ENCODE results near the gene CDC34. TPM values are rescaled to one million over a fixed set of nuclear protein-coding genes. Genes with fewer than 3 reads are reported as not detected.
A peak's percentile ranks its signal among the peaks of the same experiment; 100 is the strongest.

CDC34 gene
- total and polyA plus RNA-seq, 9 of the 15 experiments (the other 6 are each of a cell fraction or from before 2014, with no cell fraction given), result 0.80 to 203 (median 65.5) TPM

DNA sequence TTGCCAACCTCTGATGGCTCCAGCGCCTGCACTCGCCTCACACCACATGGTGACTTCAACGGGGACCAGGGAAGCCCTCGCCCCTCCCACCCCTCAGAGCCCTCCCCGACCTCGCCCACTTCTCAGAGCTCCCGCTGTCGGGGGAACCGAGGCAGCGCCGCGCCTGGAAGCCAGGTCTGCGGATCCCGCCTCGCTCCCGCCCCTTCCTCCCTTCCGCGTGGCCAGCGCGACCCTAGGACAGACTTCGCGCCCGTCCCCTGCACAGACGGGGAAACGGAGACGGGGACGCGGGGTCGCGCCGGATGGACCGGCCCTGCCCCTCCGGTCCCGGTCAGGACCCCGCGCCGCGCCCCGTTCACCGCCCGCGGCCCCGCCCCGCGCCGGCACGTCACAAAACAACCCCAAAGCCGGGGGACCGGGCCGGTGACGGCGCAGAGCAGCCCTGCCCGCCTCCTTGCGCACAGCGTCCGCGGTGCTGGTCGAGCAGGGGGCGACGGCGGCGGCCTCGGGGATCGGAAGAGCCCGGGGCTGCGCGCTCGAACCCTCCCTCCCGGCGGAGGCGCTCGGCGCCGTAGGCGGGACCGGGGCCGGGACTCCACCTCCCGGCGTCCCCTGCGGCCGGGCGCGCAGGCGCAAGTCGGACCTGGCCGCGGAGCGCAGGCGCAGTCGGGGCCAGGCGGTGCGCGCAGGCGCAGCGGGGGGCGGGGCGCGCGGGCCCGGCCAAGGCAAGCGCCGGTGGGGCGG, 379 bp upstream of the CDC34 start (continued):
- TF ChIP-seq, protein P1, sequence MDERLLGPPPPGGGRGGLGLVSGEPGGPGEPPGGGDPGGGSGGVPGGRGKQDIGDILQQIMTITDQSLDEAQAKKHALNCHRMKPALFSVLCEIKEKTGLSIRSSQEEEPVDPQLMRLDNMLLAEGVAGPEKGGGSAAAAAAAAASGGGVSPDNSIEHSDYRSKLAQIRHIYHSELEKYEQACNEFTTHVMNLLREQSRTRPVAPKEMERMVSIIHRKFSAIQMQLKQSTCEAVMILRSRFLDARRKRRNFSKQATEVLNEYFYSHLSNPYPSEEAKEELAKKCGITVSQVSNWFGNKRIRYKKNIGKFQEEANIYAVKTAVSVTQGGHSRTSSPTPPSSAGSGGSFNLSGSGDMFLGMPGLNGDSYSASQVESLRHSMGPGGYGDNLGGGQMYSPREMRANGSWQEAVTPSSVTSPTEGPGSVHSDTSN (CRISPR knock-in tag; IDR thresholded peaks at IDR 0.05; ENCODE audit: low read depth), result no peak
- TF ChIP-seq, protein P1 (tag; conservative IDR thresholded peaks at IDR 0.05; ENCODE audit: low read depth), result no peak
- TF ChIP-seq, protein P2, sequence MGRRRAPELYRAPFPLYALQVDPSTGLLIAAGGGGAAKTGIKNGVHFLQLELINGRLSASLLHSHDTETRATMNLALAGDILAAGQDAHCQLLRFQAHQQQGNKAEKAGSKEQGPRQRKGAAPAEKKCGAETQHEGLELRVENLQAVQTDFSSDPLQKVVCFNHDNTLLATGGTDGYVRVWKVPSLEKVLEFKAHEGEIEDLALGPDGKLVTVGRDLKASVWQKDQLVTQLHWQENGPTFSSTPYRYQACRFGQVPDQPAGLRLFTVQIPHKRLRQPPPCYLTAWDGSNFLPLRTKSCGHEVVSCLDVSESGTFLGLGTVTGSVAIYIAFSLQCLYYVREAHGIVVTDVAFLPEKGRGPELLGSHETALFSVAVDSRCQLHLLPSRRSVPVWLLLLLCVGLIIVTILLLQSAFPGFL (CRISPR knock-in tag; IDR thresholded peaks at IDR 0.05), result no peak
- TF ChIP-seq, protein P3, sequence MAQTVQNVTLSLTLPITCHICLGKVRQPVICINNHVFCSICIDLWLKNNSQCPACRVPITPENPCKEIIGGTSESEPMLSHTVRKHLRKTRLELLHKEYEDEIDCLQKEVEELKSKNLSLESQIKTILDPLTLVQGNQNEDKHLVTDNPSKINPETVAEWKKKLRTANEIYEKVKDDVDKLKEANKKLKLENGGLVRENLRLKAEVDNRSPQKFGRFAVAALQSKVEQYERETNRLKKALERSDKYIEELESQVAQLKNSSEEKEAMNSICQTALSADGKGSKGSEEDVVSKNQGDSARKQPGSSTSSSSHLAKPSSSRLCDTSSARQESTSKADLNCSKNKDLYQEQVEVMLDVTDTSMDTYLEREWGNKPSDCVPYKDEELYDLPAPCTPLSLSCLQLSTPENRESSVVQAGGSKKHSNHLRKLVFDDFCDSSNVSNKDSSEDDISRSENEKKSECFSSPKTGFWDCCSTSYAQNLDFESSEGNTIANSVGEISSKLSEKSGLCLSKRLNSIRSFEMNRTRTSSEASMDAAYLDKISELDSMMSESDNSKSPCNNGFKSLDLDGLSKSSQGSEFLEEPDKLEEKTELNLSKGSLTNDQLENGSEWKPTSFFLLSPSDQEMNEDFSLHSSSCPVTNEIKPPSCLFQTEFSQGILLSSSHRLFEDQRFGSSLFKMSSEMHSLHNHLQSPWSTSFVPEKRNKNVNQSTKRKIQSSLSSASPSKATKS (CRISPR knock-in tag; IDR thresholded peaks at IDR 0.05), result no peak
- TF ChIP-seq, protein P4, sequence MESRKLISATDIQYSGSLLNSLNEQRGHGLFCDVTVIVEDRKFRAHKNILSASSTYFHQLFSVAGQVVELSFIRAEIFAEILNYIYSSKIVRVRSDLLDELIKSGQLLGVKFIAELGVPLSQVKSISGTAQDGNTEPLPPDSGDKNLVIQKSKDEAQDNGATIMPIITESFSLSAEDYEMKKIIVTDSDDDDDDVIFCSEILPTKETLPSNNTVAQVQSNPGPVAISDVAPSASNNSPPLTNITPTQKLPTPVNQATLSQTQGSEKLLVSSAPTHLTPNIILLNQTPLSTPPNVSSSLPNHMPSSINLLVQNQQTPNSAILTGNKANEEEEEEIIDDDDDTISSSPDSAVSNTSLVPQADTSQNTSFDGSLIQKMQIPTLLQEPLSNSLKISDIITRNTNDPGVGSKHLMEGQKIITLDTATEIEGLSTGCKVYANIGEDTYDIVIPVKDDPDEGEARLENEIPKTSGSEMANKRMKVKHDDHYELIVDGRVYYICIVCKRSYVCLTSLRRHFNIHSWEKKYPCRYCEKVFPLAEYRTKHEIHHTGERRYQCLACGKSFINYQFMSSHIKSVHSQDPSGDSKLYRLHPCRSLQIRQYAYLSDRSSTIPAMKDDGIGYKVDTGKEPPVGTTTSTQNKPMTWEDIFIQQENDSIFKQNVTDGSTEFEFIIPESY (CRISPR knock-in tag; IDR thresholded peaks at IDR 0.05), result peak; percentile 43; the same call in 1 of the 2 replicates
- TF ChIP-seq RBM22 (IDR thresholded peaks at IDR 0.05; ENCODE audit: low read depth, low read length, poor library complexity, severe bottlenecking) (no peak), CBX5 (IDR thresholded peaks at IDR 0.05; ENCODE audit: borderline replicate concordance, low read depth) (no peak), TBL1XR1 (IDR thresholded peaks at IDR 0.05; ENCODE audit: low read length in 2 of 2) (0 out of 4 replicates have a peak, but pooled peaks of 1 of the 2 experiments have one; percentile 17), HEY1 (CRISPR knock-in tag; IDR thresholded peaks at IDR 0.05; ENCODE audit: borderline replicate concordance) (no peak), CCNT2 (IDR thresholded peaks at IDR 0.05; ENCODE audit: borderline replicate concordance, extremely low read depth, insufficient read length, low read depth, low read length) (peak; percentile 28), RNF2 (IDR thresholded peaks at IDR 0.05) (no peak), ZNF436 (CRISPR knock-in tag; IDR thresholded peaks at IDR 0.05) (no peak), ELF4 (CRISPR knock-in tag; IDR thresholded peaks at IDR 0.05) (0 out of 2 replicates have a peak, but pooled peaks have one; percentile 5), FOXA1 (IDR thresholded peaks at IDR 0.05; ENCODE audit: borderline replicate concordance) (no peak), MYBL2 (IDR thresholded peaks at IDR 0.05; ENCODE audit: low read depth) (no peak), MYBL2 (CRISPR knock-in tag; IDR thresholded peaks at IDR 0.05; ENCODE audit: borderline replicate concordance) (no peak), ZNF780A (CRISPR knock-in tag; IDR thresholded peaks at IDR 0.05) (no peak), CHD1 (IDR thresholded peaks at IDR 0.05; ENCODE audit: low read length) (no peak)

Measured in K562 (cell line).